ENCODE data around the gene ABCA4.
"Not testable (repeated sequence)": the region's sequence is repeated elsewhere in the genome, so short reads cannot be mapped to it uniquely, and the experiment has no call there.

The ABCA4 gene

DNA sequence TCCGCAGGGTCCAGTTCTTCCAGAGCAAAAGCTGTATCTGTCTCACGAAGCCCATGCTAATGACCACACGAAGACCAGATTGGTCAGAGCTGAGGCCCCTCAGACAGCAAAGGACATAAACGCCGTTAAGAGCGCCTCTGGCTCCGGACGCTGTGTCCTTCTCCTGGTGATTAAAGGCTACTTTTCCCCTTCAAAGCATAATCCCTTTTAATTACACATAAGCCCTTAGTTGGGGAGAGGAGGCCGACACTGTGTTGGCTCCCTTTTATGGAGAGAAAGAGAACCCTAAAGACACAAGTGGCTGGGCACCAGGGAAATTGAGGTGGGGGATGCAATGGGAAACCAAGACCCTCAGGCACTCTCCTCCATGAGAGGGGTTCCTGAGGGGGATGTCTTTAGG, at the start of gene ABCA4:
Gene ABCA4, minus strand, starts transcription at position 158 of the 400 bp plus-strand sequence. Its CDS starts 103 bp downstream, at position 55.
- DNase-seq (ENCODE audit: low spot score) = no peak

DNA sequence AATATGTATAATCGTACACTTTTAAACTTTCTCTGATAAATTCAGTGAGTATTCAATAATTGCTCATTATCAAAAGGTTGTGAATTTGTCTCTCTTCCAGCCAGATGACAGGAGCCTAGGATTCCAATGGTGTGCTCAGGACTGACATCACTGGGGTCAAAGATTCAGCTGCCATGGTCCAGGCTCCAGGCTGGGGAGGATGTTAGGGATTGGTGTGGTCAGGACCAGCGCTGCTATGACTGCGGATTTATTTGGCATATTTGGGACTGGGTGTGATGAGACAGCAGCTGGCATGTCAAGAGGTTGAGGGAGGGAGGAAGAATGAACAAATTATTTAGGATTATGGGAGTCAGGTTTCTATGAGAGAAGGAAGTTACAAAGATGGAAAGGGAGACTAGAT, 48.2 kb upstream of the ABCA4 start:
- DNase-seq (ENCODE audit: low spot score) = no peak

GRCh38 chr1:94165843-94166242, 44.9 kb upstream of the ABCA4 start:
- no peak for DNase-seq (ENCODE audit: low spot score)

DNA sequence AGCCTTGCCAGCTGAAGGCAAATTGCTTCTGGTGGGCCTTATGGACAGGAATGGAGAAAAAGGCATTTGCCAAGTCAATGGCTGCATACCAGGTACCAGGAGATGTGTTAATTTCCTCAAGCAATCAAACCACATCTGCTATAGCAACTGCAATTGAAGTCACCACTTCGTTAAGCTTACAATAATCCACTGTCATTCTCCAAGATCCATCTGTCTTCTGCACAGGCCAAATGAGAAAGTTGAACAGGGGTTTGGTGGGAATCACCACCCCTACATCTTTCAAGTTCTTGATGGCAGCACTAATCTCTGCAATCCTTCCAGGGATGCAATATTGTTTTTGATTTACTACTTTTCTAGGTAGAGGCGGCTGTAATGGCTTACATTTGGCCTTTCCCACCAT, 43.9 kb upstream of the ABCA4 start:
- not testable (repeated sequence) for DNase-seq (ENCODE audit: low spot score)

GRCh38 chr1:94164121-94164520, 43.2 kb upstream of the ABCA4 start:
- DNase-seq (ENCODE audit: low spot score) = not testable (repeated sequence)

DNA sequence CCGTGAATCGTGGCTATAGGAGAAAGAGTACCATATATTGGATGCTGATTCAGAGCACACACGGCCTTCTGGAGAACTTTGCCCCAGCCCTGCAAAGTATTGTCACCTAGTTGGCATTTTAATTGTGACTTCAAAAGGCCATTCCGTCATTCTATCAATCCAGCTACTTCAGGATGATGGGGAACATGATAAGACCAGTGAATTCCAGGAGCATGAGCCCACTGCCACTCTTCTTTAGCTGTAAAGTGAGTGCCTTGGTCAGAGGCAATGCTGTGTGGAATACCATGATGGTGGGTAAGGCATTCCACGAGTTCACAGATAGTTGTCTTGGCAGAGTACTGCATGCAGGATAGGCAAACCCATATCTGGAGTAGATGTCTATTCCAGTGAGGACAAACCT, 42.3 kb upstream of the ABCA4 start:
- DNase-seq (ENCODE audit: low spot score) = not testable (repeated sequence)

DNA sequence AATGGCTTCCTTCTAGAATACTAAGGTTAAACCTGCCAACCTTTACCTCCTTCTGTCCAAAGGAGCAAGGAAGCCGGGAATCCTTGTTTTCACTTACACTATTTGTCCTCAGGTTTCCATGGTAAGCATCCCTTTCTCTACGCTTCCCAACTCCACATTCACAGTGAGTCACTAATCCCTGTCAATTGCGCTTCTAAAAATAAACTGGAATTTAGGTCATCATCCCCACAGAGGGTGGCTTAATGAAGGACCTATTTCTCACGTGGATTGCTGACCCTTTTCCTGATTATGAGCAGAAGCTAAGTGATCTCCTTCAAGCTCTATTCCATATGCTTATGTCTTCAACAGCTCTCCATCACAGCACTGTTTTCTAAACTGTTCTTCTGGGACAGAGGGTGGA, 39.9 kb upstream of the ABCA4 start:
- no peak for DNase-seq (ENCODE audit: low spot score)

GRCh38 chr1:94156096-94156625, 35.2 kb upstream of the ABCA4 start:
- DNase-seq (ENCODE audit: low spot score) = no peak

- no peak for DNase-seq (ENCODE audit: low spot score)
These were observed 34.0 kb upstream of the ABCA4 start for GRCh38 chr1:94154989-94155388.

DNA sequence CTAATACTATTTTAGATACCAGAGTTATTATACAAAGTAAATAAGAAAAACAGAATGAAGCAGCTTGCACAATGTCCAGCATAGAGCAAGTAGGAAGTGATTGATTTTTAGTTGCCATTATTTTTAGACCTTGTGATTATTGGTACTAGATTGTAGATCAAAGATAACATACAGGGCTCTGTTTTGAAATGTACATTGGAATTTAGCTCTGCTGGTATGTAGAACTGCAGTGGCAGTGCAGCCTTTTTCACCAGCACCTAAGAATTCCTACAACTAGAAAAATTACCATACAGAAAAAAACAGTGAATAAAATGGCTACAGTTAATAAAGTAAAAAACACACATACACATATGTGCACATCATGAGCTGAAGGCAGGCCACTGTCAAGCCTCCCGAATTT, 32.2 kb upstream of the ABCA4 start:
- DNase-seq (ENCODE audit: low spot score) = no peak

- DNase-seq (ENCODE audit: low spot score) = not testable (repeated sequence)
These were observed 28.2 kb upstream of the ABCA4 start for GRCh38 chr1:94149166-94149565.

- no peak for DNase-seq (ENCODE audit: low spot score)
These were observed 25.3 kb upstream of the ABCA4 start for GRCh38 chr1:94146273-94146672.

- no peak for DNase-seq (ENCODE audit: low spot score)
These were observed 23.9 kb upstream of the ABCA4 start for GRCh38 chr1:94144836-94145235.

DNA sequence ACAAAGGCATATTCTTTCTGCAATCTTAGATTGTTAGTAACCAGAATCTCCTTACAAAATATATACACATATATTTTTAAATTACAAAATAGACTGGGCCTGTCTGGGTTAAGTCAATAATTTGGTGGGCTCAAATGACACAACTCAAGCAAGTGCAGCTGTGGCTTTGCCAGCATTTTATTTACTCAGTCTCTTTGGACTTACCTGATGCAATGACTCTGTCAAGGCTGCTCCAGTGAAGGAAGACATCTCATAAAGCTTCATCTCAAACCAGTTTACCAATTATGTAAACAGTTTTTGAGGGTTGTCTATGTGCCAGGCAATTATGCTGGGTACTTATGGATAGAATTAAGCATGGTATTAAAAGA, 22.8 kb upstream of the ABCA4 start:
- DNase-seq (ENCODE audit: low spot score) = no peak

- DNase-seq (ENCODE audit: low spot score) = peak; percentile 3
These were observed 22.3 kb upstream of the ABCA4 start for GRCh38 chr1:94143173-94143808.

DNA sequence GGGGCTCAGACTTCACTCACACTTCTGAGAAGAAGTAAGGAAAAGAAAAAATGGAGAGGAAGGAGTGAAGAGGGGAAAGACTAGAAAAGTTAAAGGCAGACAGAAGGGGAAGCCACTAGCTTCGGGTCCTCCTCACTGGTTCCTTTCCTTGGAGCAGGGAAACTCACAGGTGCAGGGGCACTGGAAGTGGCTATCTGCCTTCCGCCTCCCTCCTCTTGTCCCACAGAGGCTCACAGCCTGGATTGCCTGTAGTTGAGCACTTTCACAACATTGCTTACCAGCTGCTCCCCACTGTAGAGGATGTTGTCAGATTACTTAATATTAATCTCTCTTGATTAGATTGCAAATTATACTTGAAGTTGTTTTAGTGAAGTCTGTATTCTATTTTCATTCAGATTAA, 21.6 kb upstream of the ABCA4 start:
- DNase-seq (ENCODE audit: low spot score) = no peak

DNA sequence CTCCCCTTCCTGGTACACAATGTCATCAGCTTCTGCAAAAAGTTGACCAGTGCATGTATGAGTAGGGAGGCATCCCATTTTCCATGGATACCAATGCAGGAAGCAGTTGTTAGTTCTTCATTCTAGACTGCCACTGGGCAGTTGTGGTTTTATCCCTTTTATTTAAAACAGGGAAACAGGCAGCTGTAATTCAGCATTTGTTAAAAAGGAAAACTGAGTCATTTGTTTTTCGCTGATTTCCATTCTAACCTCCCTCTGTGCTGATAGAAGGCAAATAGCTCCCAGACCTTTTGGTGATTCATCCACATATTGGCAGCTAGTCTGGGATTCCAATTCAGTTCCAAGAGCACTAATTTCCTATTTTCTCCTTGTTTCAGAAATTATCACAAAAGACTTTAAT, 21.1 kb upstream of the ABCA4 start:
- DNase-seq (ENCODE audit: low spot score) = no peak

- no peak for DNase-seq (ENCODE audit: low spot score)
These were observed 11.2 kb upstream of the ABCA4 start for GRCh38 chr1:94132111-94132510.

- no peak for DNase-seq (ENCODE audit: low spot score)
These were observed 10.1 kb upstream of the ABCA4 start for GRCh38 chr1:94130851-94131595.

DNA sequence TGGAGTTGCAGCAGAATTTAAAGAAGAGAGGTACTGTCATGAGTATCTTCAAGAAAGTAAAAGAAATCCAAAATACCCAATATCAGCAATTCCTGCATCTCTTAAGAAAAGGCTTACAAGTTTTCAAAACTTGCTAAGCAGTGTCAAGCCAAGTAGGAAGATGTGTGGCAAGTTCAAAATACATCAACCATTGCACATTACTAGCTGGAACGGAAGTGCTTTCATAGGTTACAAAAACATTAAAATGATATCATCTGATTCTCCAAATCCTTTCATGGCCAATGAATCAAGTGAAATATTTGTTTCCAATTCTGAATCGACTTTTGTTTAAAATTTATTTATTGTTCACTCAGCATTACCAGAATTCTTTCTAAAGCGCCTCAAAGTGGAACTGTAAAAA, 5.7 kb upstream of the ABCA4 start:
- no peak for DNase-seq (ENCODE audit: low spot score)

GRCh38 chr1:94125551-94126514, 4.9 kb upstream of the ABCA4 start:
- no peak for DNase-seq (ENCODE audit: low spot score)

- DNase-seq (ENCODE audit: low spot score) = no peak
These were observed 3.6 kb upstream of the ABCA4 start for GRCh38 chr1:94124538-94124937.

Data from NAMALWA (cell line).